ENCODE data around the gene CARMIL3. TPM values are rescaled to one million over a fixed set of nuclear protein-coding genes. Genes with fewer than 3 reads are reported as not detected.

CARMIL3 gene
- total RNA-seq, 3 donors from 2014 or later, result 0.16 to 0.98 (median 0.73) TPM

GRCh38 chr14:24071836-24072430, 20.1 kb downstream of the CARMIL3 start:
- Histone ChIP-seq H3K4me1 (no peaks in the 10 kb centered on the region), H3K27me3 (peaks cover 0 to 6% of the 10 kb centered on the region in 2 donors), H3K36me3 (no peaks in the 10 kb centered on the region), H3K4me3 (no peak overlapping the region), H3K27ac (no peak overlapping the region), H3K9me3 (no peaks in the 10 kb centered on the region)
- no peak for DNase-seq (ENCODE audit: low spot score in 2 of 2)
- intact Hi-C loops (cut with DNase I; ENCODE audit: low total_unique reads), result loop anchor here (10.0 kb wide), 1 partner anchor 1587 kb away; no protein-coding TSS in a partner anchor
- TF ChIP-seq POLR2A (IDR thresholded peaks at IDR 0.05) (no peak), POLR2AphosphoS5 (IDR thresholded peaks at IDR 0.05) (no peak)
- TF ChIP-seq, protein P1, sequence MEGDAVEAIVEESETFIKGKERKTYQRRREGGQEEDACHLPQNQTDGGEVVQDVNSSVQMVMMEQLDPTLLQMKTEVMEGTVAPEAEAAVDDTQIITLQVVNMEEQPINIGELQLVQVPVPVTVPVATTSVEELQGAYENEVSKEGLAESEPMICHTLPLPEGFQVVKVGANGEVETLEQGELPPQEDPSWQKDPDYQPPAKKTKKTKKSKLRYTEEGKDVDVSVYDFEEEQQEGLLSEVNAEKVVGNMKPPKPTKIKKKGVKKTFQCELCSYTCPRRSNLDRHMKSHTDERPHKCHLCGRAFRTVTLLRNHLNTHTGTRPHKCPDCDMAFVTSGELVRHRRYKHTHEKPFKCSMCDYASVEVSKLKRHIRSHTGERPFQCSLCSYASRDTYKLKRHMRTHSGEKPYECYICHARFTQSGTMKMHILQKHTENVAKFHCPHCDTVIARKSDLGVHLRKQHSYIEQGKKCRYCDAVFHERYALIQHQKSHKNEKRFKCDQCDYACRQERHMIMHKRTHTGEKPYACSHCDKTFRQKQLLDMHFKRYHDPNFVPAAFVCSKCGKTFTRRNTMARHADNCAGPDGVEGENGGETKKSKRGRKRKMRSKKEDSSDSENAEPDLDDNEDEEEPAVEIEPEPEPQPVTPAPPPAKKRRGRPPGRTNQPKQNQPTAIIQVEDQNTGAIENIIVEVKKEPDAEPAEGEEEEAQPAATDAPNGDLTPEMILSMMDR (IDR thresholded peaks at IDR 0.05), result no peak

DNA sequence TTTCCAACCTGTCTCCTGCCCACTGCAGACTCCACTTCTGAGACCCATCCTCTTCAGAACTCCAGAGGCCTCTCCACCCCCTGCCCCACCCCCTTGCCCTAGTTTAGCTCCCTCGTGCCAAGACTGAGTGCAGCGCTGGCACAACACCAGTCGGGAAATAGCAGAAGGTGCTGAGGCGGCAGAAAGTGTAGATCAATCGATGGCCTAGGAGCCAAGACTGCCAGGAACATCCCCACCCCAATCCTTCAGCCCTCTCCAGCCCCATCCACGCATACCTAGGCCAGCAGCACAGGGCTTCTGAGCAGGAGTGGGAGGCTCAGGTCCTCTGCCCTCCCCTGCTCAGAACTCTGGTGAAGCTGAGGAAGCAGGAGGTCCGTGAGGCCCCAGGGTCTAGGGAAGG, 20.6 kb downstream of the CARMIL3 start:
- no peaks in the 10 kb centered on the region for H3K36me3 ChIP-seq
- H3K27me3 ChIP-seq, result peaks cover 0 to 6% of the 10 kb centered on the region in 2 donors
- no peaks in the 10 kb centered on the region for H3K9me3 ChIP-seq
- no peak overlapping the region for H3K27ac ChIP-seq
- DNase-seq (ENCODE audit: low spot score in 2 of 2), result no peak
- H3K4me1 ChIP-seq, result no peaks in the 10 kb centered on the region
- no peak overlapping the region for H3K4me3 ChIP-seq
- intact Hi-C loops (cut with DNase I; ENCODE audit: low total_unique reads), result loop anchor here (10.0 kb wide), 1 partner anchor 1588 kb away; no protein-coding TSS in a partner anchor
- no peak for TF ChIP-seq POLR2A (IDR thresholded peaks at IDR 0.05)
- TF ChIP-seq, protein P1 (IDR thresholded peaks at IDR 0.05), result no peak
- no peak for TF ChIP-seq POLR2AphosphoS5 (IDR thresholded peaks at IDR 0.05)

GRCh38 chr14:24072881-24073877, 21.4 kb downstream of the CARMIL3 start:
- H3K27ac ChIP-seq, result no peak overlapping the region
- H3K27me3 ChIP-seq, result peaks cover 0 to 6% of the 10 kb centered on the region in 2 donors
- H3K4me3 ChIP-seq, result no peak overlapping the region
- DNase-seq (ENCODE audit: low spot score in 2 of 2), result no peak
- no peaks in the 10 kb centered on the region for H3K36me3 ChIP-seq
- no peak for TF ChIP-seq POLR2AphosphoS5 (IDR thresholded peaks at IDR 0.05)
- no peak for TF ChIP-seq POLR2A (IDR thresholded peaks at IDR 0.05)
- TF ChIP-seq, protein P1 (IDR thresholded peaks at IDR 0.05), result no peak
- H3K4me1 ChIP-seq, result no peaks in the 10 kb centered on the region
- no peaks in the 10 kb centered on the region for H3K9me3 ChIP-seq
- intact Hi-C loops (cut with DNase I; ENCODE audit: low total_unique reads), result loop anchor here (10.0 kb wide), 1 partner anchor 1588 kb away; no protein-coding TSS in a partner anchor

GRCh38 chr14:24074625-24075484, 23.0 kb downstream of the CARMIL3 start:
- intact Hi-C loops (cut with DNase I; ENCODE audit: low total_unique reads), result loop anchor here (10.0 kb wide), 1 partner anchor 1590 kb away; no protein-coding TSS in a partner anchor
- H3K36me3 ChIP-seq, result no peaks in the 10 kb centered on the region
- H3K27me3 ChIP-seq, result peaks cover 0 to 6% of the 10 kb centered on the region in 2 donors
- H3K4me1 ChIP-seq, result no peaks in the 10 kb centered on the region
- no peak for DNase-seq (ENCODE audit: low spot score in 2 of 2)
- no peaks in the 10 kb centered on the region for H3K9me3 ChIP-seq
- H3K27ac ChIP-seq, result no peak overlapping the region
- no peak overlapping the region for H3K4me3 ChIP-seq
- TF ChIP-seq, protein P1 (IDR thresholded peaks at IDR 0.05), result no peak
- TF ChIP-seq POLR2AphosphoS5 (IDR thresholded peaks at IDR 0.05) (no peak), POLR2A (IDR thresholded peaks at IDR 0.05) (no peak)
